ENCODE data around the gene SRMS.
A peak's percentile ranks its signal among the peaks of the same experiment; 100 is the strongest.

Gene SRMS

GRCh38 chr20:63553933-63554290 lies 6.4 kb upstream of the SRMS start, which contains the start of gene FNDC11:
Gene FNDC11, plus strand, starts transcription at chr20:63554159. Its CDS starts 1,505 bp downstream, at chr20:63555664.
- peak in 1 of 56 donors; percentile 10 for DNase-seq

- DNase-seq: peak in 16 of 56 donors; percentile 7 to 90 (median 15)
Measured at GRCh38 chr20:63553251-63553932, 5.8 kb upstream of the SRMS start.

DNA sequence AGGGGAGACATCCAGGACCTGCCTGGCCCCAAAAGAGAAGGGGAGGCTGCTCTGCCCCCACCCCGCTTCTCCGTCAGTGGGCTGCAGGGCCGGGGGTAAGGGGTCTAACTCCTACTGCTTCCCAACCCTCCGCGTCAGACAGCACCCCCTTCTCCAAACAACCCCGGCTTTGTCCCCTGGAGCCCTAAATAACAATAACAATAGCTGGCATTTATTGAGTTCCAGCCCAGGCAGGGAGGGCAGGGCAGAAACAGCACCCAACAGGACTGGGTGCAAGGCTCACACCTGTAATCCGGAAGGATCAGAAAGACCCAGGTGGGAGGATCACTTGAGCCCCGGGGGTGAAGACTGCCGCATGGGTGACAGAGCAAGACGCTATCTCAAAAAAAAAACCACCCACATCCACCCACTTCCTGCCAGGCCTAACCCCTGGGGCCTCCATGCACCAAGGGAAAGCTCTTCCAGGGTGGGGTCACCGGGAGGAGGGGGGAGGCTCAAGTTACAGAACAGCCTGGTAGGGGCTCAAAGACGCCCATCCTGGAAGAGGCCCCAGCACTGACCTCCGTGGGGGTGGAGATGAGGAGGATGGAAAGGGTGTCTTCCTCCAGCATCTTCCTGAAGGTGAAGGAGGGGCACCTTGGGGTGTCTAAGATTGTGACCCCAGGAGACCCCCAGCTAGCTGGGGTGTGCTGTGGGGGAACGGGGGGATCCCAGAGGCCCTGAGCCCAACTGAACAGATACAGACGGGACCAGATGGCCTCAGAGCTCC lies 5.1 kb upstream of the SRMS start:
- no peak for DNase-seq

- DNase-seq: no peak
Measured at GRCh38 chr20:63551068-63551467, 3.5 kb upstream of the SRMS start.

DNA sequence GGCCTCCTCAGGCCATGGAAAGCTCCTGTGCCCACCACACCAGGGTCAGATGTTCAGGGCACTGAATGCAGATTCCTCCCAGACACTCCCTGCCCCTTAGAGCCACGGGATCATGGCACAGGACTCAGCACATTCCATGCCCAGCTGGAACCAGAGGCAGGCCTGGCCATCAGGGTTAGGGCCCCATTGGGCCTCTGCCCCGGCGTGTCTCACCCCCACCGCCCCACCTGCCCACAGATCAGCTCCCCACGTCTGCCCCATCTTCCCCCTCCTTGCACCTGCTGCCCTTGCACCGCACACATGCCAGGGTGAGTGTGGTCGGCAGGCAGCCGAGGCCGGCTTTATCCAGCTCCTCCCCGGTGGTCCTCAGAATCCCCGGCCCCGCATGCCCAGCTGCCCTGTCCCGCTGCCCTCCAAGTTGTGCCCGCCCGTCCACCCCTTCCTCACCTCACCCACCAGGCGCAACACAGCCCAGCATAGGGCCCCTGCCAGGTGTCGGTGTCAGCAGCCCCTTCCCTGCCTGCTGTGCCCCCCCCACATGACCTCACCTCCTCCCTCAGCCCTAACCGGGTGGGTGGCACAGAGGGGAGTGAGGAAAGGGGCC lies 2.2 kb upstream of the SRMS start:
- no peak for DNase-seq

GRCh38 chr20:63549019-63549418 lies 1.5 kb upstream of the SRMS start:
- no peak for DNase-seq

- no peak for DNase-seq
Measured at GRCh38 chr20:63548542-63548941, 993 bp upstream of the SRMS start.

DNA sequence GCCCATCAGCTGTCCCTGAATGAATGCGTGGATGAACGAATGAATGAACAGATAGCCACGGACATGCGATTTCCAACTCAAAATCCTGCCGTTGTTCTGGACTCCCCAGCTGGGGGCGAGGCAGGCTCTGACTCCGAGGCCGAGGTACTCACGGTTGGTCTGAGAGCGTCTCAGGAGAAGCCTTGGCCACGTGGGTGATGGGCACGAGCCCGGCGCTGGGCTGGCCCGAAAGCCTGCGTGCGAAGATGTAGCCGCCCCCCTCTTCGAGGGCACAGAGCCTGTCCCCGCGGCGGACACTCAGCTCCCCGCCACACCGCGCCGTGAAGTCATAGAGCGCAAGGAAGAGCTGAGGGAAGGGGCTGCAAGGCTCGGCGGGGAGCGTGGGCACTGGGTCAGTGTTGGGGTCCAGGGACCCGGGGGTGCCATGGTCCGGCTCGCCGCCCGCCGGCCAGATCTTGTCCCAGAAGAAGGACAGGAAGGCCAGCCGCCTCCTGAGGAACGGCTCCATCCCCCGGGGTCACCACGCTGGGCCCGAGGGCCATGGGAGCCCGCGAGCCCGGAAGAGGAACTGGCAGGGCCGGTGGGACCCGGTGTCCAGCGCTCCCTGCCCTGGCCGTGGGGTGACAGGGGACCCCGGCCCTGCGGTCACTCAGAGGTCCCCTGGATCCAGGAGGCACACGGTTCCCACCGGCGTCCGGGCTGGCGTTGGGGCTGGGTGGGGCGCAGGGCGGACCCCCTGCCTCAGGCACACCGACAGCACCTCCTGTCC lies 409 bp downstream of the SRMS start:
- DNase-seq: no peak

DNA sequence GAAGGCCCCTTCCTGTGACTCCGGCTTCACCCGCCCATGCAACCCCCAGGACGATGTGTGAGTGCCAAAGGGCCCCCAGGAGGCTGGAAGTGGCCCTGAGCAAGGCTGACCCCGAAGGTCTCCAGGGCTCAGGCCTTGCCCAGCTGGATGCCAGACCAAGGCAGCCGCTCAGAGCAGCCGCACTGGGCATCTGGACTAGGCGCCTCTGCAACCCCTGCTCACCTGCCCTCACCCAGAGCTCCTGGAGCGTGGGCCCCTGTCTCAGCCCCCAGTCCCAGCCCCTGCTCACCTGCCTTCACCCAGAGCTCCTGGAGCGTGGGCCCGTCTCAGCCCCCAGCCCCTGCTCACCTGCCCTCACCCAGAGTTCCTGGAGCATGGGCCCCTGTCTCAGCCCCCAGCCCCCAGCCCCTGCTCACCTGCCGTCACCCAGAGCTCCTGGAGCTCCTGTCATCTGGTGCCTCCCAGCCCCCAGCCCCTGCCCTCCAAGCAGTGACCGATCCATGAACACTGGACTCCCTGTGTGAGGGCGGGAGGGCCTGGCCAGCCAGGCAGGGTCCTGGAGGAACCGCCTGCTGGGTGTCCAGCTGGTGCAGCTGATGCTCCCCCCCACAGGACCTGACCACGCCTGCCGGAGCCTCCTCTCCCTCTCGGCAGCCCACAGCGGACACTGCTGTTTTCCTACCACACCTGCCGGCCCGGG lies 1.1 kb downstream of the SRMS start:
- no peak for DNase-seq

GRCh38 chr20:63545814-63546213 lies 1.7 kb downstream of the SRMS start:
- no peak for DNase-seq

GRCh38 chr20:63544958-63545516 lies 2.5 kb downstream of the SRMS start:
- DNase-seq: no peak

GRCh38 chr20:63544241-63544957 lies 3.1 kb downstream of the SRMS start:
- DNase-seq: no peak

GRCh38 chr20:63543733-63544132 lies 3.8 kb downstream of the SRMS start:
- no peak for DNase-seq

DNA sequence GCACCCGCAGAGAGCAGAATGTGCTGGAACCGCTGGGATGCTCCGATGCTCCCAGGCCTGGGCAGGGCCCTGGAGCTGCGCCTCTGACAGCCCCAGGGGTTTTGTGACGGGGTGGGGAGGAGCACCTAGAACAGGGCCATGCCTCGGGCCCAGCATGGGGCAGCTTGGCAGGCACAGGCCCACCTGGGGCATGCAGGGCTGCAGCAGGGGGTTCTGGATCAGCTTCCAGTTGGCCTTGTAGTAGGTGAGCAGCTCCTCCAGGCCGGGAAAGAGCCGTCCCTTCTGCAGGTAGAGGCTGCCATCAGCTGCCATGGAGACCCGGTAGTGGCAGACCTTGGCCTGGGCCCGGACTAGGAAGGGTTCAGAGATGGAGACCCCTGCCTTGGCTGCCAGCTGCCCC lies 4.4 kb downstream of the SRMS start:
- DNase-seq: no peak

DNA sequence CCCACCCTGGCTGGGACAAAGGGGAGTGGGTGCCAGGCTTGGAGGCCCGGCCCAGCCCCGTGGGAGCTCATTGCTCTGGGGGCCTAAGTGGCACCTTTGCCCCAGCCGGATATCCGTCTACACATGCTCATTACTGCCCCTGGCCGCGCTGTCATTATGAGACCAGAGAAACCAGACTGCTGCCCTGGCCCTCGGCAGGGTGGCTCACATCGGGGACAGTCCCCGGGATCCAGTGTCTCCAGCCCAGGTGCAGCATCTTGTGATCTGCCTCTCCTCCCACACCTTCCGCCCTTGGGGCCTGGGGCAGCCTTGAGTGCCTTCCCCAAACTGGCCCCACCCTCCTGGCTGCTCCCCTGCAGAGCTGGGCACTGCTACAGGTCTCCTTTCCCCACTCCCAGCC lies 4.9 kb downstream of the SRMS start:
- no peak for DNase-seq

- no peak for DNase-seq
Measured at GRCh38 chr20:63542031-63542559, 5.5 kb downstream of the SRMS start.

DNA sequence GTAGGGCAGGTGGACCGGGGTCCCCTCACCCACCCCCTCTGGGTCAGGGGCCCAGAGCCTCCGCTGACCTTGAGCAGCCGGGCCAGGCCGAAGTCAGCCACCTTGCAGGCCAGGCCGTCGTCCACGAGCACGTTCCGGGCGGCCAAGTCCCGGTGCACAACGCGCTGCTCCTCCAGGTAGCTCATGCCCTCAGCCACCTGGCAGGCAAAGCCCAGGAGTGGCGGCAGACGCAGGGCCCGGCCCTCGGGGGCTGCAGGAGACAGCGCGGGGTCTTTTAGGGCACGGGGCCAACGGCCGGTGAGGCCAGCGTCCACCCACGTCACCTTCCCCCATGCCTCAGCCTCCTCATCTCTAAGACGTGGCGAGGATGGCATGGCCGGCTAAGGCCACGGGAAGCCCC lies 6.2 kb downstream of the SRMS start:
- no peak for DNase-seq

GRCh38 chr20:63540417-63541186 lies 6.9 kb downstream of the SRMS start:
- DNase-seq: peak in 21 of 56 donors; percentile 11 to 59 (median 30)
